HG03342 (cell line): ENCODE data around the gene ANKLE1.
A peak's percentile ranks its signal among the peaks of the same experiment; 100 is the strongest.

Source experiments
- ATAC-seq: cut with Tn5 transposase; IDR thresholded peaks from one replicate; pipeline ENCODE4 v1.9.1; 2021; ENCODE audit warnings: mild to moderate bottlenecking, moderate library complexity; ENCODE audit not compliant: unreplicated experiment

Gene ANKLE1, protein sequence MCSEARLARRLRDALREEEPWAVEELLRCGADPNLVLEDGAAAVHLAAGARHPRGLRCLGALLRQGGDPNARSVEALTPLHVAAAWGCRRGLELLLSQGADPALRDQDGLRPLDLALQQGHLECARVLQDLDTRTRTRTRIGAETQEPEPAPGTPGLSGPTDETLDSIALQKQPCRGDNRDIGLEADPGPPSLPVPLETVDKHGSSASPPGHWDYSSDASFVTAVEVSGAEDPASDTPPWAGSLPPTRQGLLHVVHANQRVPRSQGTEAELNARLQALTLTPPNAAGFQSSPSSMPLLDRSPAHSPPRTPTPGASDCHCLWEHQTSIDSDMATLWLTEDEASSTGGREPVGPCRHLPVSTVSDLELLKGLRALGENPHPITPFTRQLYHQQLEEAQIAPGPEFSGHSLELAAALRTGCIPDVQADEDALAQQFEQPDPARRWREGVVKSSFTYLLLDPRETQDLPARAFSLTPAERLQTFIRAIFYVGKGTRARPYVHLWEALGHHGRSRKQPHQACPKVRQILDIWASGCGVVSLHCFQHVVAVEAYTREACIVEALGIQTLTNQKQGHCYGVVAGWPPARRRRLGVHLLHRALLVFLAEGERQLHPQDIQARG

DNA sequence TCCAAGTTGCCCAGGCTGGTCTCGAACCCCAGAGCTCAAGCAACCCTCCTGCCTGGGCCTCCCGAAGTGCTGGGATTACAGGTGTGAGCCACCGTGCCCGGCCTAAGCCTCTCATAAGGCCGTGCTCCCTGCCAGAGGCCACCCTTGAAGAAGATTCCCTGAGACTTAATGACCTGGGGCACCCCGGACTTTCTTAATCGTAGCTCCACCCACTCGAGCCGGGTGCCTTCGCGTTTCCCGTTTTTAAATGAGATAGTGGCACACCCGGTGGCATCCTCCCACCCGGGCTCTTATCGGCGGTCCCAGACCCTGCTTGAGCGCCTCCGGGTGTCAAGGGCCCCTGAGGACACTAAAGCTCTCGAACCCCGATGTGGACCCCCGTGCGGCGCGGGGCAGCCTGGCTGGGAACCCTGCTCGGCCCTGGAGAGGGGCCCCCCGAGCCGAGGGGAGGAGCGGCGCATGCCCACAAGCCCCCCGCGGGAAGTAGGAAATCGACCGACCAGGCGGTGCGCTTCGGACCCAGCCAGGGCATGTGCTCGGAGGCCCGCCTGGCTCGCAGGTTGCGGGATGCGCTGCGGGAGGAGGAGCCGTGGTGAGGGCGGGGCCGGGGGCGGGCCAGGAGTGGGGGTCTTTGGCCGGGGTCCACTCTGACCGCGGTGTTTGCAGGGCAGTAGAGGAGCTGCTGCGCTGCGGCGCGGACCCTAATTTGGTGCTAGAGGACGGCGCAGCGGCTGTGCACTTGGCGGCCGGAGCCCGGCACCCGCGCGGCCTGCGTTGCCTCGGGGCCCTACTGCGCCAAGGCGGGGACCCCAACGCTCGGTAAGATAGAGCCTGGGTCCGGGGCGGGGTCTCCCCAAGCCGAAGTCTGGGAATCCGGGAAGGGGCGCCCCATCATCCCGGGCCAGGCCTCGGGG, at the start of gene ANKLE1:
Gene ANKLE1 (plus strand): TSS at position 511 of the 914 bp plus-strand sequence. CDS start 20 bp downstream, at position 531.
- no peak for ATAC-seq

GRCh38 chr19:17232258-17232657, 49.4 kb upstream of the ANKLE1 start:
- ATAC-seq = no peak

DNA sequence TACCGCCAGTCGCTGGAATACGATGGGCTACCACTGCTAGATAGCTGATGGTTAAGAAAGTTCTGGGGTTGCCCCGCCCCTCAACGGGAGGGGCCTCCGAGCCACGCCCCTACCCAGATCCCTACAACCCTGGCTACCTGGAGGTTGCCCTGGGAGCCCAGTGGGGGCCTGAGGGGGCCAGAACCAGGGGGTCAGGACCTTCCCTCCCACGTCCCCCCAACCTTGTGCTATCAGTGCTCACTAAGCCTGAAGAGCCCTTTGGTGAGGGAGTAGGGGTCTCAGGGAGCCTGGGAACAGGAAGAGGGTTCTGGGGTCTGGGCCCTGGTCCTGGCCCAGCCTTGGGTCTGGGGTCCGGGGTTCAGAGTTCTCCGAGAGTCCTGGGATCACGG, 46.8 kb upstream of the ANKLE1 start:
- ATAC-seq = peak; percentile 47

DNA sequence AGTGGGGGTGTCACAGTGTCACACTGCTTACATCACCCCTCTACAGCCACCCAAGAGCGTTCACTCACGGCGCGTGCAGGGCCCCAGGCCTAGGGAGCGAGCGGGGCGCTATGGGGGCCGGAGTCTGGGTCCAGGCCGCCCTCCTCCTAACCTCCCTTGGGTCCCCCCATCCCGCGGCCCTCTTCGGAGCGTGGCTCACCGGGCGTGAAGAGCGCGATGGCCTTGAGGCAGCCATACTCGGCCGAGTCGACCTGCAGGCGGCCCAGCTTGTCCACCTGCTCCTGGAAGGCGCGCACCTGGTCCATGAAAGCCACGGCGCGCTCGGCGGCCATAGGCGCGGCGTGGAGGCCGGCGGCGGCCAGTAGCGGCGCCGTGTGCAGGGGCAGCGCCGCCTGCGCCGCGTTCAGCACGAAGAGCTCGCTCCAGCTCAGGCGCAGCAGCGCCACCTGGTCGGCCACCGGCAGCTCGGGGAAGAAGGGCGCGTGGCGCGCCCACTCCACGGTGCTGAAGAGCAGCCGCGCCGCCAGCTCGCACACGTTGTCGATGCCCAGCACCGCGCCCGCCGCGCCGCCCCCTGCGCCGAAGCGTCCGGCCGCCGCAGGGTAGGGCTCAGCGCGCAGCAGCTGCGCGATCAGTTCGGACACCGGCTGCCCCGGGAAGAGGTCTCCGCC, 46.3 kb upstream of the ANKLE1 start:
- no peak for ATAC-seq

GRCh38 chr19:17235971-17236777, 45.5 kb upstream of the ANKLE1 start:
- no peak for ATAC-seq

DNA sequence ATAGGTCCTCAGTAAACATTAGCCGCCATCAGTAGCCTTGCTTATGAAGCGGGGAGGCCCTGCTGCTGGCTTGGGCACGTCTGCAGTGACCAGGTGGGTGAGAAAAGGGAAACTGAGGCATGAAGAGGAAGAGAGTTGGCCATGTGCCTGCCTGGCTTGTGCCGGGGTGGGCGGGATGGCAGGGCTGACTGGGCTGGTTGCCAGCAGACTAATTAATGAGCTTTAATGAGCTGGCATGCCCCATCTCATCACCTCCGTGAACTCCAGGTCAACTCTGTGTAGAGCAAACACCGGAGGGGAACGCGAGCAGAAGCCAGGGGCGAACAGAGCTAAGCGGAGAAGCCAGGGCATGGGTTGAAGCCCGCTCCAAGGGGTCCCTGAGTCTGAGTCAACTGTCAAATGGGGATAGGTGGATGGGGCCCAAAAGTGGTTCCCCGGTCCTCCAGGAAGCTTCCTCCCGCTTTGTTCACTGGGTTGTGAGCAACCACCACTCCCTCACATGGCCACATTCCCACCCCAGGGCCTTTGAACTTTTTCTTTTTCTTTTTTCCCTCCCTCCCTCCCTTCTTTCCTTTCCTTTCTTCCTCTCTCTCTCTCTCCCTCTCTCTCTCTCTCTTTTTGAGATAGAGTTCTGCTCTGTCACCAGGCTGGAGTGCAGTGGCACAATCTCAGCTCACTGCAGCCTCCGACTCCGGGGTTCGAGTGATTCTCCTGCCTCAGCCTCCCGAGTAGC, 44.7 kb upstream of the ANKLE1 start:
- ATAC-seq = no peak

- no peak for ATAC-seq
These were observed 43.7 kb upstream of the ANKLE1 start for GRCh38 chr19:17237747-17238706.

DNA sequence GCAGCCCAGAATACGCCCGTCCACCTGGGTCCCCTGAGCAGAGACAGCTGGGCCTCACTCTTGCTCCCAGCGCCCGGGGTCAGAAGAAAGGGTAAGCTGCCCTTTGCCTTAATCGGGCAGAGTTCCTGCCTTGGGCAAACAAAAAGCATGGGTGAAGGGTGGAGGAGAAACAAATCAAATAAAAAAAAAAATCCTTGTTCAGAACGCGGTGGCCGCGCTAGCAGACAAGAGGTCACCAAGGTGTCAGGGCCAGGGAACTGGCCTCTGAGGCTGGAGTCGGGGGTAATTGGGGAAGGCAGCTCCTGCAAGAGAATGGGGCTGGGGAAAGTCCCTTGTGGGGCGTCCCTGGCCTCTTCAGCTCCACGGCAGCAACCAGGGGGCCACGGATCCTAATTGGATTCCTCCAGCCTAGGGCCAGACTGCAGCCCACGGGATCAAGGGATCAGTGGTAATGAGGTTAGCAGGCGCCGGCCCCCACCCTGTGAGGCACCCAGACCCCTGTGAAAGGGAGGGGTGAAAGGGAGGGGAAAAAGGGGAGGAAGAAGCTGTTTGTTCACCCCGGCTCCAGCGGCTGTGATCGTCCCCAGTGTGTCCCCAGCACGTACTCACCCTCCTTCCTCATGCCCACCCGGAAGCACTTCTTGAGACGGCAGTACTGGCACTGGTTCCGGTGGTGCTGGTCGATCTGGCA, 41.5 kb upstream of the ANKLE1 start:
- no peak for ATAC-seq

DNA sequence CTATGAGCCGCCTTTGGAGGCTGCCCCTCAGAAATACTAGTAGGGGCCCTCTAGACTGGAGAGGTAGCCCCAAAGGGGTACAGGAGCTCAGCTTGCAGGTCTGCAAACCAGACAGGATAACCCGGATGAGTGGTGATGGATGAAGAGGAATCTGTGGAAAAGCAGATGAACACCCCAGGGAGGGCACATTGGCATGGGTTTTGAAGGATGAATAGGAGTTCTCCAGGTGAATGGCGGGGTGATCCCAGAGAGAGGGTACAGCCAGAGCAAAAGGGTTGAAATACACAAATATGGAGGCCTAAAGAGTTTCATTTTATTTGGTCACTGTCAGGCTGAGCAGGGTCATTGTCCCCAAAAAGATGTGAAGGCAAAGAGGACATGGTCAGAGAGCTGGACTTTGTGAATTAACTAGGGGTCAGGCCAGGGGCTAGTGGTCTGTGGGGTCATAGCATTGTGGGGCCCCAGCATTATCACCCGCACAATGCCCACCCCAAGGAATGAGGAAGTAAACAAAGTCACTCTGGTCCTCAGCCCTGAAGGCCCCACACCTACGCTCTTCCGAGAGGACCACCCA, 40.8 kb upstream of the ANKLE1 start:
- ATAC-seq = no peak

- no peak for ATAC-seq
These were observed 39.1 kb upstream of the ANKLE1 start for GRCh38 chr19:17242431-17243208.

- no peak for ATAC-seq
These were observed 38.4 kb upstream of the ANKLE1 start for GRCh38 chr19:17243211-17243829.

- ATAC-seq = no peak
These were observed 37.7 kb upstream of the ANKLE1 start for GRCh38 chr19:17243830-17244617.

- ATAC-seq = no peak
These were observed 36.8 kb upstream of the ANKLE1 start for GRCh38 chr19:17244618-17245534.

DNA sequence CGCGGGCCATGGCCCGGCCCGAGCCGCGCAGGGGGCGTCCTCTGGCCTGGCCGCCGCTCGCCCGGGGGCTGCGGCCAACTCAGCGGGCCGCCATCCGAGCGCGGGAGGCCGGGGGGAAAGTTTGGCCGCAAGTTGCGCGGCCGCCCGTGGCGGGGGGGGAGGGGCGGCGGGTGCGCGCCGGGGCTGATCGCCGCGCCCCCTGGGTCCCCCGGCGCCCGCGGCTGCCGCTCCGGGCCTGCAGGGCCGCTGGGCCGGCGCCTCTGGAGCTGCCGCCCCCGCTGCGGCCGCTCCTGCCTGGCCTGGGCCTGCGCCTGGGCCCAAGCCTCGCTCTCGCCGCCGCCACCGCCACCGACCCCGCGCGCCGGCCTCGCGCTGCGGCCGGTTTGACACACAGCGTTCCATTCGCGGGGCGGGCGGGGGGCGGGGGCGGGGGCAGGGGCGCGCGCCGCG, 36.1 kb upstream of the ANKLE1 start, which contains the start of gene NR2F6:
Gene NR2F6 (minus strand): TSS at position 385 of the 450 bp plus-strand sequence. CDS start 699 bp downstream, outside the sequence.
- ATAC-seq = no peak
